Natural killer cell treated with Interleukin-12 subunit alpha and Interleukin-12 subunit beta and Interleukin-15 and Interleukin-18, amount 100 ng/mL, for 72 hours (primary cell): ENCODE data around the gene IFIH1. TPM values are rescaled to one million over a fixed set of nuclear protein-coding genes. Genes with fewer than 3 reads are reported as not detected.

Experiments used
- ATAC-seq, 2 donors: fragments of 150-1000 bp; cut with Tn5 transposase in 1 of 2; sonication (Bioruptor Pico), chemical (Tn5 transposase) in 1 of 2; 2 replicates each; pipeline ENCODE4 v1.10.0; 2021
- DNase-seq: peaks from one replicate; pipeline ENCODE4 v3.0.0; 2022; ENCODE audit warnings: low spot score
- H3K27ac Mint-ChIP-seq, 2 donors: 1 replicate in 1 of 2; 2 replicates in 1 of 2; pipeline ENCODE4 v1.8.0; 2022; ENCODE audit warnings: mixed read lengths in 2 of 2, mild to moderate bottlenecking in 1 of 2, moderate library complexity in 1 of 2
- H3K27me3 Mint-ChIP-seq, 2 donors: 1 replicate in 1 of 2; 2 replicates in 1 of 2; pipeline ENCODE4 v1.8.0; 2022; ENCODE audit warnings: mixed read lengths in 2 of 2
- H3K36me3 Mint-ChIP-seq: one replicate; pipeline ENCODE4 v1.8.0; 2022; ENCODE audit warnings: mixed read lengths
- H3K4me1 Mint-ChIP-seq, 2 donors: 1 replicate in 1 of 2; 2 replicates in 1 of 2; pipeline ENCODE4 v1.8.0; 2022; ENCODE audit warnings: low read depth in 2 of 2, mixed read lengths in 2 of 2, mild to moderate bottlenecking in 1 of 2
- H3K4me3 Mint-ChIP-seq: one replicate; pipeline ENCODE4 v1.8.0; 2022; ENCODE audit warnings: mixed read lengths
- H3K9me3 Mint-ChIP-seq: 2 replicates; pipeline ENCODE4 v1.8.0; 2022; ENCODE audit warnings: mixed read lengths
- total RNA-seq, 2 donors: library from RNA; stranded (reverse); gene quantifications; one replicate each; pipeline ENCODE4 v1.2.3, GENCODE V29; 2022

The IFIH1 gene
- total RNA-seq, 2 donors from 2014 or later, result 26.7 to 30.9 TPM

- ATAC-seq (no peak), DNase-seq (no peak)
- no peak overlapping the region for H3K4me3 Mint-ChIP-seq
- no peaks in the 10 kb centered on the region for H3K4me1 Mint-ChIP-seq
- no peaks in the 10 kb centered on the region for H3K27me3 Mint-ChIP-seq
- H3K9me3 Mint-ChIP-seq, result no peaks in the 10 kb centered on the region
- H3K27ac Mint-ChIP-seq, result peak overlapping the region in 1 of 2 donors; percentile 45
- H3K36me3 Mint-ChIP-seq, result no peaks in the 10 kb centered on the region
Observed at GRCh38 chr2:162327134-162327769, 8.8 kb upstream of the IFIH1 start.

DNA sequence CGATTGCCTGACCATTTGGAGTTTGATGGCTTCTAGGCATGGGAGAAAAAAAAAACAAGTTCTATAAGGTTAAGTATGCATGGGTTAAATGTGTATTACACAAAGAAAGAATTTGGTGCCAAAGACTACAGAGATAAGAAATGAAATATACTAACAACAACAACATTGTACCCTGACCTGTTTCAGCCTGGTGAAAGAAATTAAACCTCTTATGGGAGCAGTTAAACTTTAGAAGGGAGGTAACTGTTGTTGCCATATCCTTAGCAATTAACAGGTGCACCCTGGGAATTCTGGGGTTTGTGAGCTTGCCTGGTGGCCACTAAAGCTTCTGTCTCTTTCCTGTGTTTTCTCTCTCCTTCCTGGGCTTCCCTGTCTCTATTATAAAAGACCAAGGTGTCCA, 6.5 kb upstream of the IFIH1 start:
- Mint-ChIP-seq H3K36me3 (no peaks in the 10 kb centered on the region), H3K9me3 (no peaks in the 10 kb centered on the region), H3K27ac (no peak overlapping the region), H3K27me3 (no peaks in the 10 kb centered on the region), H3K4me3 (no peak overlapping the region), H3K4me1 (peaks cover 2 to 5% of the 10 kb centered on the region in 2 donors)
- DNase-seq, result no peak
- ATAC-seq, result no peak

- no peak overlapping the region for H3K4me3 Mint-ChIP-seq
- H3K9me3 Mint-ChIP-seq, result no peaks in the 10 kb centered on the region
- no peaks in the 10 kb centered on the region for H3K36me3 Mint-ChIP-seq
- DNase-seq (no peak), ATAC-seq (no peak)
- no peaks in the 10 kb centered on the region for H3K27me3 Mint-ChIP-seq
- H3K27ac Mint-ChIP-seq, result peak overlapping the region in 1 of 2 donors; percentile 95
- H3K4me1 Mint-ChIP-seq, result peaks cover 25 to 27% of the 10 kb centered on the region in 2 donors
Observed at GRCh38 chr2:162320864-162321517, 2.5 kb upstream of the IFIH1 start.

DNA sequence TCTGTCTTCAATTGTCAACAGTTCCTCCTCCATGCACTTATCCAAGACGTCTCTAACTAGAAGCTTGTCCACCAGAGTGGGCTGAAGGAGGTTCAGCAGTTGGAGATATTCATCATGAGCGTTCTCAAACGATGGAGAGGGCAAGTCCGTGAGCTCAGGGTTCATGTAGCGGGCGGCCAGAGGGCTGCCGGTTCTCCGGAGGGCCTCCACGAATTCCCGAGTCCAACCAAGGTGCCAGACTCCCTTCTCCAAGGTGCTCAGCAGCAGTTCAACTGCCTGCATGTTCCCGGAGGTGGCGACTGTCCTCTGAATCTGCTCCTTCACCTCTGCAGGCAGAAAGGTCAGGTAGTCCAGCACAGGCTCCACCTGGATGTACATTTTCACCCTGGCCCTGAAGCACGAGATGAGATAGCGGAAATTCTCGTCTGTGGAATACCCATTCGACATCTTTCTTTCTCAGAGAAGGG, 590 bp downstream of the IFIH1 start:
- Mint-ChIP-seq H3K36me3 (no peaks in the 10 kb centered on the region), H3K27ac (peak overlapping the region; percentile 89 to 95), H3K4me1 (peaks cover 39 to 44% of the 10 kb centered on the region in 2 donors), H3K9me3 (no peaks in the 10 kb centered on the region), H3K4me3 (peak overlapping the region; percentile 90), H3K27me3 (no peaks in the 10 kb centered on the region)
- DNase-seq, result no peak
- peak; percentile 1 to 17 for ATAC-seq

DNA sequence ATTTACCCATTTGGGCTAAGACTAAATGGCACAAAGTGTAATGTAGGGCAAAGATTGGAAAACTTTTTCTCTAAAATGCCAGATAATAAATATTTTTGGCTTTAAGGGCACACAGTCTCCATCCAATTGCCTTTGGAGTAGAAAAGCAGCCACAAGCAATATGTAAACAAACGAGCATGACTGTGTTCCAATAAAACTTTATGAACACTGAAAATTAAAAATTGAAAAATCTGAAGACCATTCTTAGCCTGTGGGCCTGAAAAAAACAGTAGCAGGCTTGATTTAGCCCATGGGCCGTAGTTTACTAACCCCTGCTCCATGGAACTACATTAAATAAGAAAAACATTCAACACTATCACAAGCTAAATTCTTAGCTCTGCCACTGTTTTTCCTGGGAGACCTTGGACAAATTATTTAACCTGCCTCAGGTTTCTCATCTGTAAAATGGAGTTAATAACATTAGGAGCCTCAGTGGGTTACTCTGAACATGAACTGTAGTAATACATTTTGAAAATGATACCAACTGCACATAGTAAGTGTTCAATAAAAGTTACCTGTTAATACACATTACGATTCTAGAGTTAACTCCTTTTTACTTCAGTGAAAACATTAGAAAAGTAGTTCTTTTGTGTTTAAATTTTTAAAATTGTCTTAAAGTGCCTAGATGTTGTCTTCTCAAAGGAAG, 1.3 kb downstream of the IFIH1 start:
- DNase-seq, result no peak
- Mint-ChIP-seq H3K9me3 (no peaks in the 10 kb centered on the region), H3K36me3 (no peaks in the 10 kb centered on the region), H3K4me1 (peaks cover 43 to 44% of the 10 kb centered on the region in 2 donors), H3K4me3 (peak overlapping the region; percentile 90), H3K27ac (peak overlapping the region; percentile 89 to 95), H3K27me3 (no peaks in the 10 kb centered on the region)
- no peak for ATAC-seq

GRCh38 chr2:162316590-162316989, 1.9 kb downstream of the IFIH1 start:
- Mint-ChIP-seq H3K4me3 (peak overlapping the region; percentile 90), H3K4me1 (peaks cover 44 to 45% of the 10 kb centered on the region in 2 donors), H3K36me3 (no peaks in the 10 kb centered on the region), H3K9me3 (no peaks in the 10 kb centered on the region), H3K27ac (peak overlapping the region; percentile 89 to 95), H3K27me3 (no peaks in the 10 kb centered on the region)
- ATAC-seq, result no peak
- DNase-seq, result no peak

DNA sequence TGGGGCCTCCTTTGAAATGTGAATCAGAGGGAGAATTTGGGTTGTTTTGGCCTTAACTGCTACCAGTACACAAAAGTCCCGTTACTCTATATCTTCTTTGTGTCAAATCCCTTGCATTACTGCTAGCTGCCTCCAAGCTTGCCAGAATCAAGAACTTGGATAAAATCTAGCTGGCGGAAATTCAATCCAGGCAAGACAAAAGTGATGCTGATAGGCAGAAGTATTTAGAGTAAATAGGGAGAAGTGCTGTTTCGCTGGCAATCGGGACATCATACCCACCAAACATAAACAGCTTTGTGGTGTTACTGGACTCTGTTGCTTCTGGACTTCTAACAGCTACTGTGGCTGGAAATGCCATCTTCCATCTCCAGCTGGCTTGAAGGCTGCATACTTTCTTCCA, 2.5 kb downstream of the IFIH1 start:
- H3K27ac Mint-ChIP-seq, result peak overlapping the region; percentile 89 to 95
- no peaks in the 10 kb centered on the region for H3K36me3 Mint-ChIP-seq
- H3K27me3 Mint-ChIP-seq, result no peaks in the 10 kb centered on the region
- H3K9me3 Mint-ChIP-seq, result no peaks in the 10 kb centered on the region
- H3K4me3 Mint-ChIP-seq, result peak overlapping the region; percentile 90
- peaks cover 40 to 44% of the 10 kb centered on the region in 2 donors for H3K4me1 Mint-ChIP-seq
- ATAC-seq, result no peak
- no peak for DNase-seq

- Mint-ChIP-seq H3K4me1 (peaks cover 45 to 46% of the 10 kb centered on the region in 2 donors), H3K4me3 (no peak overlapping the region), H3K27ac (peak overlapping the region in 1 of 2 donors; percentile 60), H3K9me3 (no peaks in the 10 kb centered on the region), H3K27me3 (no peaks in the 10 kb centered on the region), H3K36me3 (peaks cover 5% of the 10 kb centered on the region)
- no peak for DNase-seq
- ATAC-seq, result no peak
Observed at GRCh38 chr2:162312853-162313252, 5.6 kb downstream of the IFIH1 start.

- H3K9me3 Mint-ChIP-seq, result no peaks in the 10 kb centered on the region
- peak overlapping the region; percentile 15 to 86 for H3K27ac Mint-ChIP-seq
- peak; percentile 61 to 69 for ATAC-seq
- H3K4me1 Mint-ChIP-seq, result peaks cover 18 to 24% of the 10 kb centered on the region in 2 donors
- H3K27me3 Mint-ChIP-seq, result no peaks in the 10 kb centered on the region
- peak overlapping the region; percentile 12 for H3K4me3 Mint-ChIP-seq
- H3K36me3 Mint-ChIP-seq, result peaks cover 5% of the 10 kb centered on the region
- DNase-seq, result no peak
Observed at GRCh38 chr2:162308747-162309503, 9.6 kb downstream of the IFIH1 start.

- Mint-ChIP-seq H3K9me3 (no peaks in the 10 kb centered on the region), H3K4me1 (peaks cover 17 to 18% of the 10 kb centered on the region in 2 donors), H3K36me3 (peaks cover 5% of the 10 kb centered on the region), H3K4me3 (no peak overlapping the region), H3K27me3 (no peaks in the 10 kb centered on the region), H3K27ac (no peak overlapping the region)
- no peak for ATAC-seq
- DNase-seq, result no peak
Observed at GRCh38 chr2:162305901-162306300, 12.6 kb downstream of the IFIH1 start.

- Mint-ChIP-seq H3K27ac (no peak overlapping the region), H3K4me1 (no peaks in the 10 kb centered on the region), H3K36me3 (no peaks in the 10 kb centered on the region), H3K9me3 (no peaks in the 10 kb centered on the region), H3K4me3 (no peak overlapping the region), H3K27me3 (no peaks in the 10 kb centered on the region)
- ATAC-seq (no peak), DNase-seq (no peak)
Observed at GRCh38 chr2:162301877-162302276, 16.6 kb downstream of the IFIH1 start.

GRCh38 chr2:162301151-162301804, 17.2 kb downstream of the IFIH1 start:
- H3K27ac Mint-ChIP-seq, result no peak overlapping the region
- ATAC-seq, result peak; percentile 62 to 66

GRCh38 chr2:162300266-162300665, 18.2 kb downstream of the IFIH1 start:
- Mint-ChIP-seq H3K4me3 (no peak overlapping the region), H3K36me3 (peaks cover 5% of the 10 kb centered on the region), H3K27ac (no peak overlapping the region), H3K27me3 (no peaks in the 10 kb centered on the region), H3K4me1 (no peaks in the 10 kb centered on the region), H3K9me3 (no peaks in the 10 kb centered on the region)
- ATAC-seq, result no peak
- DNase-seq, result no peak

More at GRCh38 chr2:162301151-162301804, 17.2 kb downstream of the IFIH1 start:
- Mint-ChIP-seq H3K4me3 (no peak overlapping the region), H3K27me3 (no peaks in the 10 kb centered on the region), H3K9me3 (no peaks in the 10 kb centered on the region), H3K4me1 (no peaks in the 10 kb centered on the region), H3K36me3 (no peaks in the 10 kb centered on the region)
- peak; percentile 70 for DNase-seq
